ENCODE measurements around the gene KATNB1. TPM values are rescaled to one million over a fixed set of nuclear protein-coding genes. Genes with fewer than 3 reads are reported as not detected.

The KATNB1 gene
- polyA plus RNA-seq, 1 of the 3 experiments (the other 2 are of a cell fraction), result 43.7 TPM

GRCh38 chr16:57749856-57750452 is 14.4 kb downstream of the KATNB1 start:
- no peak overlapping the region for H3K4me3 ChIP-seq (ENCODE audit: low read depth in 2 of 2, low read length in 1 of 2)
- WGBS (ENCODE audit: low lambda C conversion rate), result 90% methylated on average over 5 of the region's 5 CpGs
- H3K9me2 ChIP-seq, result no peaks in the 10 kb centered on the region
- no peak overlapping the region for H3K4me2 ChIP-seq
- H3K9ac ChIP-seq, result no peak overlapping the region
- no peak for DNase-seq
- H3K9me3 ChIP-seq, result no peaks in the 10 kb centered on the region
- no peaks in the 10 kb centered on the region for H3K27me3 ChIP-seq (ENCODE audit: insufficient read depth)
- H2AFZ ChIP-seq (ENCODE audit: low read depth), result no peak overlapping the region
- H3K79me2 ChIP-seq (ENCODE audit: insufficient read depth), result no peaks in the 10 kb centered on the region
- H3K36me3 ChIP-seq (replicated peaks in 1 of 2; ENCODE audit: control insufficient read depth in 1 of 2, insufficient read depth in 2 of 2, low read length in 1 of 2), result peaks cover 3 to 22% of the 10 kb centered on the region in 2 experiments
- H3K27ac ChIP-seq (ENCODE audit: low read depth in 2 of 2, low read length in 1 of 2), result no peak overlapping the region
- no peaks in the 10 kb centered on the region; a peak in 1 of 4 replicates for H3K4me1 ChIP-seq (ENCODE audit: control insufficient read depth in 1 of 2, insufficient read depth in 2 of 2, low read depth in 1 of 2, low read length in 1 of 2)
- H4K20me1 ChIP-seq (ENCODE audit: insufficient read depth), result no peaks in the 10 kb centered on the region
- ChIA-PET POLR2A (no interaction called here), CTCF (interaction anchor here (2.0 kb wide), 1 partner anchor 7 kb away, joined by 10 read pairs; no protein-coding TSS in a partner anchor)
- H3F3A ChIP-seq (replicated peaks; ENCODE audit: insufficient read depth), result no peaks in the 10 kb centered on the region
- no peak for TF ChIP-seq FOXJ3 (CRISPR knock-in tag; IDR thresholded peaks at IDR 0.05)

- no peak overlapping the region for H2AFZ ChIP-seq (ENCODE audit: low read depth)
These were observed 15.4 kb downstream of the KATNB1 start for GRCh38 chr16:57750796-57751538.

GRCh38 chr16:57751539-57752202 is 16.1 kb downstream of the KATNB1 start:
- no peaks in the 10 kb centered on the region for H3F3A ChIP-seq (replicated peaks; ENCODE audit: insufficient read depth)
- no peaks in the 10 kb centered on the region for H3K9me3 ChIP-seq
- 92% methylated on average over 15 of the region's 26 CpGs for WGBS (ENCODE audit: low lambda C conversion rate)
- no peak overlapping the region for H3K9ac ChIP-seq
- TF ChIP-seq SIN3A (IDR thresholded peaks at IDR 0.05; ENCODE audit: borderline replicate concordance, low read depth, low read length) (no peak), USF1 (IDR thresholded peaks at IDR 0.05; ENCODE audit: borderline replicate concordance, low read depth) (no peak), FOXJ3 (CRISPR knock-in tag; IDR thresholded peaks at IDR 0.05) (no peak), POLR2AphosphoS5 (IDR thresholded peaks at IDR 0.05; ENCODE audit: low read depth, low read length) (no peak), MEF2A (IDR thresholded peaks at IDR 0.05; ENCODE audit: borderline replicate concordance, low read depth) (no peak), IRF3 (IDR thresholded peaks at IDR 0.05; ENCODE audit: low read depth, low read length) (no peak), CHD2 (IDR thresholded peaks at IDR 0.05; ENCODE audit: low read length, partially characterized antibody) (no peak), NFIC (IDR thresholded peaks at IDR 0.05; ENCODE audit: borderline replicate concordance) (no peak), FOXM1 (IDR thresholded peaks at IDR 0.05; ENCODE audit: low read depth) (no peak), RAD21 (IDR thresholded peaks at IDR 0.05; ENCODE audit: low read length) (no peak)
- peaks cover 3 to 34% of the 10 kb centered on the region in 2 experiments for H3K36me3 ChIP-seq (replicated peaks in 1 of 2; ENCODE audit: control insufficient read depth in 1 of 2, insufficient read depth in 2 of 2, low read length in 1 of 2)
- POLR2A ChIA-PET, result interaction anchor here (1.2 kb wide), 1 partner anchor 10 kb away, joined by 3 read pairs; no protein-coding TSS in a partner anchor
- CTCF ChIA-PET, result interaction anchor here (0.8 to 1.4 kb wide), 2 partner anchors 147 to 175 kb away, joined by 3 to 4 read pairs; no protein-coding TSS in a partner anchor
- no peak overlapping the region for H2AFZ ChIP-seq (ENCODE audit: low read depth)
- no peaks in the 10 kb centered on the region for H3K27me3 ChIP-seq (ENCODE audit: insufficient read depth)
- no peaks in the 10 kb centered on the region for H3K79me2 ChIP-seq (ENCODE audit: insufficient read depth)
- no peak overlapping the region for H3K4me2 ChIP-seq
- H4K20me1 ChIP-seq (ENCODE audit: insufficient read depth), result no peaks in the 10 kb centered on the region
- DNase-seq, result no peak
- no peaks in the 10 kb centered on the region for H3K9me2 ChIP-seq
- no peaks in the 10 kb centered on the region; a peak in 1 of 4 replicates for H3K4me1 ChIP-seq (ENCODE audit: control insufficient read depth in 1 of 2, insufficient read depth in 2 of 2, low read depth in 1 of 2, low read length in 1 of 2)
- H3K27ac ChIP-seq (ENCODE audit: low read depth in 2 of 2, low read length in 1 of 2), result no peak overlapping the region
- no peak overlapping the region for H3K4me3 ChIP-seq (ENCODE audit: low read depth in 2 of 2, low read length in 1 of 2)

More at GRCh38 chr16:57750796-57751538, 15.4 kb downstream of the KATNB1 start:
- Histone ChIP-seq H3K4me1 (ENCODE audit: control insufficient read depth in 1 of 2, insufficient read depth in 2 of 2, low read depth in 1 of 2, low read length in 1 of 2) (no peaks in the 10 kb centered on the region; a peak in 1 of 4 replicates), H4K20me1 (ENCODE audit: insufficient read depth) (no peaks in the 10 kb centered on the region), H3K9me3 (no peaks in the 10 kb centered on the region), H3K79me2 (ENCODE audit: insufficient read depth) (no peaks in the 10 kb centered on the region), H3K9me2 (no peaks in the 10 kb centered on the region), H3K4me2 (no peak overlapping the region), H3K36me3 (replicated peaks in 1 of 2; ENCODE audit: control insufficient read depth in 1 of 2, insufficient read depth in 2 of 2, low read length in 1 of 2) (peaks cover 3 to 30% of the 10 kb centered on the region in 2 experiments), H3K27me3 (ENCODE audit: insufficient read depth) (no peaks in the 10 kb centered on the region), H3K4me3 (ENCODE audit: low read depth in 2 of 2, low read length in 1 of 2) (no peak overlapping the region), H3K9ac (no peak overlapping the region), H3K27ac (ENCODE audit: low read depth in 2 of 2, low read length in 1 of 2) (no peak overlapping the region), H3F3A (replicated peaks; ENCODE audit: insufficient read depth) (no peaks in the 10 kb centered on the region)
- CTCF ChIA-PET, result interaction anchor here (0.8 kb wide), 1 partner anchor 148 kb away, joined by 3 read pairs; no protein-coding TSS in a partner anchor
- 97% methylated on average over 23 of the region's 24 CpGs for WGBS (ENCODE audit: low lambda C conversion rate)
- TF ChIP-seq FOXJ3 (CRISPR knock-in tag; IDR thresholded peaks at IDR 0.05), result no peak
- no peak for TF ChIP-seq SIN3A (IDR thresholded peaks at IDR 0.05; ENCODE audit: borderline replicate concordance, low read depth, low read length)
- DNase-seq, result no peak
- POLR2A ChIA-PET, result interaction anchor here (1.2 kb wide), 1 partner anchor 11 kb away, joined by 3 read pairs; no protein-coding TSS in a partner anchor
